Liver (tissue), 9 donors: ENCODE results near the gene APBA2. TPM values are rescaled to one million over a fixed set of nuclear protein-coding genes. Genes with fewer than 3 reads are reported as not detected.
"Not testable (repeated sequence)": the region's sequence is repeated elsewhere in the genome, so short reads cannot be mapped to it uniquely, and the experiment has no call there.

Source experiments
- DNase-seq: peaks from one replicate; pipeline ENCODE4 v3.0.0-alpha.2; 2017; ENCODE audit warnings: low spot score
- H3K27ac ChIP-seq, 2 donors: one replicate each; pipeline ENCODE4 v1.7.0; 2013; ENCODE audit warnings: inconsistent platforms in 2 of 2, low read length in 2 of 2, control low read depth in 1 of 2, low read depth in 1 of 2, mild to moderate bottlenecking in 1 of 2
- H3K27me3 ChIP-seq, 4 donors: one replicate each; pipeline versions ENCODE4 v1.6.1 to v1.7.0; 2013; ENCODE audit warnings: low read length in 3 of 4, inconsistent platforms in 1 of 4, mild to moderate bottlenecking in 1 of 4, moderate library complexity in 1 of 4; ENCODE audit not compliant: control insufficient read depth in 4 of 4, insufficient read depth in 4 of 4
- H3K36me3 ChIP-seq, 4 donors: one replicate each; pipeline versions ENCODE4 v1.6.1 to v1.7.0; 2013; ENCODE audit warnings: low read length in 3 of 4, mild to moderate bottlenecking in 3 of 4, low read depth in 1 of 4, moderate library complexity in 1 of 4; ENCODE audit not compliant: control insufficient read depth in 4 of 4, insufficient read depth in 3 of 4
- H3K4me1 ChIP-seq, 4 donors: one replicate each; pipeline versions ENCODE4 v1.6.1 to v1.7.0; 2013; ENCODE audit warnings: low read length in 3 of 4, mild to moderate bottlenecking in 3 of 4, moderate library complexity in 1 of 4; ENCODE audit not compliant: control insufficient read depth in 4 of 4, insufficient read depth in 4 of 4
- H3K4me3 ChIP-seq, 3 donors: one replicate each; pipeline versions ENCODE4 v1.6.1 to v1.7.0; 2013; ENCODE audit warnings: low read length in 3 of 3, control low read depth in 1 of 3, low read depth in 1 of 3, mild to moderate bottlenecking in 1 of 3
- H3K9ac ChIP-seq, 2 donors: one replicate each; pipeline ENCODE4 v1.7.0; 2013; ENCODE audit warnings: low read length in 2 of 2, mild to moderate bottlenecking in 2 of 2, moderate library complexity in 2 of 2, control low read depth in 1 of 2, low read depth in 1 of 2
- H3K9me3 ChIP-seq, 4 donors: one replicate each; pipeline versions ENCODE4 v1.6.1 to v1.7.0; 2013; ENCODE audit warnings: low read length in 3 of 4; ENCODE audit not compliant: control insufficient read depth in 4 of 4
- HNF4G ChIP-seq: IDR thresholded peaks from 2 replicates; pipeline ENCODE4 v1.6.1; 2016; ENCODE audit warnings: antibody characterized with exemption
- RAD21 ChIP-seq, 2 donors: IDR thresholded peaks; 2 replicates each; pipeline ENCODE4 v1.6.1; 2016; ENCODE audit warnings: antibody characterized with exemption in 2 of 2, mild to moderate bottlenecking in 2 of 2
- WGBS: extraction: QIAGEN DNeasy Blood & Tissue Kit; methylation state at CpG from one replicate; pipeline ENCODE4 v1.1.7; 2013; 5-methylcytosine and 5-hydroxymethylcytosine counted together
- polyA plus RNA-seq, 2 donors: library from polyadenylated mRNA; stranded (reverse) in 1 of 2; unstranded in 1 of 2; fragments of 200-250 nt in 1 of 2; fragments of >200 nt in 1 of 2; fragmentation: Nextera tagmentation in 1 of 2; extraction: Ambion mirVana in 1 of 2; gene quantifications; one replicate each; pipeline versions ENCODE4 v1.2.1 to v1.2.3, GENCODE V29; 2013 to 2015
- total RNA-seq, 2 donors: library from RNA; depleted of rRNA; stranded (reverse); fragments of >200 nt; gene quantifications; one replicate each; pipeline ENCODE4 v1.2.3, GENCODE V29; 2014
- donor health status: healthy.
- donor health status: healthy.
- donor health status: healthy.
- donor health status: healthy.
- donor health status: healthy.

The APBA2 gene
- total RNA-seq (1 to 10 TPM; 2.8 to 2.9 TPM), polyA plus RNA-seq (under 1 TPM; 0.38 to 0.59 TPM)

DNA sequence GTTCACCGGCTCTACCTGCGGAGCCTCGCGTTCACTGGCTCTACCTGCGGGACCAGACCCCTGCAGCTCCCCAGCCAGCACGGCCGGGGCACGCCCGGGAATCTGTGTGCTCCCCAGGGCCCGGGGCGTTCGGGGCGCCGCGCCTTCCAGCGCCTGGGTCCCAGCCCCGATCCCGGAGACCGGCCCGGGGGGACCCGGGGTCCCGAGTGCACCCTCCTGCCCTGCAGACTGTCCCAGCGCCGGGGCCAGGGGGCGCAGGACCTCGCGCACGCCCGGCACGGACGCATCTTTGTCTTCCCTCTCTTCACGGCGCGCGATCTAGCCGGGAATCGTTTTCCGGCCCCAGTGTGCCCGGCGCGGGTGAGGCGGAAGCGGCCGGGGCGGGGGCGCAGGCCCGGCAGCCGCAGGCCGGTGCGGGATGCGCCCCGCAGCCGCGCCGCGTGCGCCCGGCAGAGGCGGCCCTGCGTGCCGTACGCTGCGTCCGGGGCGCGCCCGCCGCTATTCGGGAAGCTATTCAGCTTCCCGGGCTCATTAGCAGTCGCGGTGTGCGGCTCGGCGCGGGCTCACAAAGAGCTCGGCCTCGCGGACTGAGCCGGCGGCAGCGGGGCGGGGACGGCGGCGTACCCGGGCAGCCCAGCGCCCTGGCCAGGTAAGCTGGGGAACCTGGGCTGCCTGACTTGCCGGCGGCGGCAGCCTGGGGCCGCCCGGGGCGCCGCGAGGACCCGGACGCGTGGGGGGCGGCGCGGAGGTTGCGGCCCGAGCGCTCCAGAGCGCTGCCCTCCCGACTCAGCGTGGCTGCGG is at the start of gene APBA2:
APBA2 (plus strand) TSS at position 345 of the 801 bp plus-strand sequence. CDS start 167,911 bp downstream, outside the sequence.
- H3K4me3 ChIP-seq = peak within 1 kb of the TSS in 1 of 3 donors; percentile 55
- peaks cover 0 to 9% (median 0%) of the 10 kb centered on the region in 4 donors for H3K27me3 ChIP-seq
- DNase-seq = peak; percentile 38
- H3K9me3 ChIP-seq = no peaks in the 10 kb centered on the region
- H3K36me3 ChIP-seq = no peaks in the 10 kb centered on the region
- WGBS = 3% methylated on average over 109 of the region's 109 CpGs
- H3K9ac ChIP-seq = no peak within 1 kb of the TSS
- no peak for TF ChIP-seq HNF4G
- TF ChIP-seq RAD21 (IDR thresholded peaks at IDR 0.05) = no peak
- peaks cover 2 to 8% (median 4%) of the 10 kb centered on the region in 4 donors for H3K4me1 ChIP-seq
- no peak within 1 kb of the TSS for H3K27ac ChIP-seq

DNA sequence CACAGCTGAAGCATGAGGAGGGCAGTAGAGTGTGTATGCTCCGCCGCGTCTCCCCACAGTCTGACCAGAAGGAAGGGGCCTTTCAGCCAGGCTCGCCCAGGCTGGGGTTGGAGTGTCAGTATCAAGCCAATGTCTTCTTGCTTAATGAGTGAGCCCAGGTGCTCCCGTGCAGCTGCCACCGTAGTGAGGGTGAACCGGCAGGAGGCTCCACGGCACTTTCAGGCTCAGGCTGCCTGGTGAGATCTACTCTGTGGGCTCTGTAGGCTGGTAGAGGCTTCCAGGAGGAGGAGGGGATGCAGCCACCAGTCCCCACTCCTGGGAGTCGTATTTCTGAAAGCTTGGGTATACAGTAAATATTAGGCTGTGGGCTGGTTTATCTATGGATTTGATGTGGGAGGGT is 45.5 kb upstream of the APBA2 start:
- H3K27ac ChIP-seq, H3K27me3 ChIP-seq, DNase-seq, H3K4me1 ChIP-seq, H3K9me3 ChIP-seq, H3K4me3 ChIP-seq, H3K36me3 ChIP-seq, H3K9ac ChIP-seq: not testable (repeated sequence)
- WGBS = 76% methylated on average over 8 of the region's 9 CpGs

DNA sequence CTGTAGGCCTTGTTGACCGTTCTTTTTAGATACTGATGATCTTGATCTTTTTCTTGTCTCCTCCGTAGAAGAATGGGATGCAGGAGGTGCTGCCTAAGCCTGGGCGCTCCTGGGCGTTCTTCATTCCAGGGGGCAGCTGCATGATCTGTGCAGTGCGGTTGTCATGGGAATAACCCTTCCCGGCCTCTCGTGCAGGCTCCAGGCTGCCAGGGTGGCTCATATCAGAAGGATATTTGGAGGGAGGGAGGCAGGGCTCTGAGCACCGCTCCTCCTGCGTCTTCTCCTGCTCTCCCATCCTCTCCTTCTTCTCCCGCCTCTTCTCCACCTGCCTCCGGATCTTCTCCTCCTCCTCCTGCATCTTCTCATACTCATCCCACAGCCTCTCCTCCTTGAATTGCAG is 43.6 kb upstream of the APBA2 start:
- H3K27me3 ChIP-seq, H3K27ac ChIP-seq, DNase-seq, H3K9ac ChIP-seq, H3K36me3 ChIP-seq, H3K9me3 ChIP-seq, H3K4me1 ChIP-seq, H3K4me3 ChIP-seq: not testable (repeated sequence)
- WGBS = 89% methylated on average over 11 of the region's 11 CpGs

DNA sequence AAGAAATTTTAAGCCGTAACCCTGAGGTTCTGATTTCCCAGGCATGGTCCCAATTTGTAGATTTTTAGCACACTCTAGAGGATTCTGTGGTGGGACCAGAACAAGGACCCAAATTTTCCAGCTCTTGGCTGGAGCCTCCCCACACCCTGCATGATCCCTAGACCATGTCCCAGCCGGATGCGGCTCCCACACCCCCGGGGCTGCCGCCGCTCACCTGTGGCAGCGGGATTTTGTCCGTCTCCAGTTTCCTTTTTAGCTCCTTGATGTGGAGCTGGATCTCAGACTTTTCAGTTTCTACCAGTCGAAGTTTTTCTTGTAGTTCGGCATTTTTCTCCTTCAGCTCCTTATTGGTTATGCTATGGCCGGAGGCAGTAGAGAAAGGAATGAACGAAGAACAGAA is 42.3 kb upstream of the APBA2 start:
- H3K36me3 ChIP-seq = not testable (repeated sequence)
- 95% methylated on average over 12 of the region's 12 CpGs for WGBS

DNA sequence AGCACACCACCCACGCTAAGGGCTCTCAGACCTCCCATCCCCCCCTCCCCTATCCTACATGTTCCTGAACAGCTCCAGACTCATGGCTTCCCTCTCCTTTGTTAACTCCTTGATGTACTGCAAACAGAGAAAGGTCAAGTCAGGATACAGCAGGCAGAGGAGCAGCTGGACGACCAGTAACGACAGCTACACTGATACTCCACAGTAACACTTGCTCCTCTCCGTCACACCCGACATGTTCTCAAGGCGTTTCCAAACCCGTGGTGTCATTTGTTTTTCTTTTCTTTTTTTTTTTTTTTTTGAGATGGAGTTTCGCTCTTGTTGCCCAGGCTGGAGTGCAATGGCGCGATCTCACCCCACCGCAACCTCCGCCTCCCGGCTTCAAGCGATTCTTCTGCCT is 41.6 kb upstream of the APBA2 start:
- 81% methylated on average over 7 of the region's 14 CpGs for WGBS
- not testable (repeated sequence) for H3K36me3 ChIP-seq, H3K27ac ChIP-seq, H3K9me3 ChIP-seq, H3K4me1 ChIP-seq, H3K4me3 ChIP-seq, H3K27me3 ChIP-seq, DNase-seq, H3K9ac ChIP-seq

More for the DNA sequence above, 42.3 kb upstream of the APBA2 start:
- not testable (repeated sequence) for H3K9ac ChIP-seq, H3K27ac ChIP-seq, H3K9me3 ChIP-seq, H3K4me1 ChIP-seq, H3K27me3 ChIP-seq, H3K4me3 ChIP-seq, DNase-seq

DNA sequence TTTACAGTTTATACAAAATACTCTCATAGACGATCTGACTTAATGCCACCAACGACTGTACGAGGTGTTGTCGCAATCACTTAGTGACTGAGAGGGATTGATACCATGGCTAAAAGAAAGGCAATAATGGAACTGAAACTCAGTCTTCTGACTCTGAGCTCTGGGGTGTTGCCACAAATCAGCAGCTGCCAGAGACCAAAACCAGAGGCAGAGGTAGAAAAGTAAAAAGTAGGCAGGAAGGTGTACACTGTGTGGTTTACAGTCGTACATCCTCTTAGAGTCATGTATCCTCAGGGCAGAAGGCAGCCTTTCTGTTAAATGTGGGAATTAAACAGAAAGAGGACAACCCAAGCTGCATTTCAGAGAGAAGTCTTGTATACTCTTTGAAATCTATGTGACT is 38.5 kb upstream of the APBA2 start:
- H3K36me3 ChIP-seq, H3K27ac ChIP-seq, H3K27me3 ChIP-seq, H3K4me3 ChIP-seq, DNase-seq, H3K4me1 ChIP-seq, H3K9ac ChIP-seq, H3K9me3 ChIP-seq: not testable (repeated sequence)
- 65% methylated on average over 5 of the region's 5 CpGs for WGBS

DNA sequence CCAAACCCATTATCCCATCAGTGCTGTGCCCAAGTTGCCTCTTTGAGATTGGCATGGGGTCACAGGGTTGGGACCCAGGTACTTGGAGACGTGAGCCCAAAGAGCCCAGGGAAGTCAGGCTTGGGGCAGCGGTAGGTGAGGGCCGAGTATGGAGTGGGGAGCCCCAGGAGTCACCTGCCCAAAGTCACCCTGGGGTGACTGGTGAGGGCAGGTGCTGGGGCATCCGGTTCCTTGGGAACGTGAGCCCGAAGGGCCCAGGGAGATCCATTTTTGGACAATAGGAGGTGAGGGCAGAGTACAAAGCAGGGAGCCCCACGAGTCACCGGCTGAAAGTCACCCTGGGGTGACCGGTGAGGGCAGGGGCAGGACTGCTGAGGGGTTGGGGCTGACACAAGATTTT is 37.8 kb upstream of the APBA2 start:
- H3K27me3 ChIP-seq, H3K36me3 ChIP-seq, H3K27ac ChIP-seq, H3K4me3 ChIP-seq, DNase-seq, H3K9ac ChIP-seq, H3K9me3 ChIP-seq, H3K4me1 ChIP-seq: not testable (repeated sequence)
- WGBS = 85% methylated on average over 9 of the region's 9 CpGs

DNA sequence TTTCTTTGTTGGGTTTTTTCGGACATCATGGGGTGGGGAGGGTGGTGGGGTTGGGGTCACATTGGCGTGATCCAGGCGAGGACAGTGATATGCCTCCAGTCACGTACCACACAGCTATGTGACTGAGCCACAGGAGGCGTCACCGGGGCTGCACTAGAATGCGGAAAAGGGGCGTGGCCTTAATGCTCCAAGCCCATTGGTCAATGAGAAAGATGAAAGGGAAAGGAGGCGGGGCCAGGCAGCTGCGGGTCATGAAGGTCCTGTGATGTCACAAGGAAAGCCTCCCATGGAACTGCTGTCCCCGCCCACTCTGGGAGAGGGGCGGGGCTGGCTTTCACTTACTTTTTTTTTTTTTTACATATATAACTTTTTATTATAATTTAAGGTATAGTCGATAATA is 37.3 kb upstream of the APBA2 start, which contains the start of gene GOLGA6L7:
GOLGA6L7 (minus strand) TSS at position 124 of the 400 bp plus-strand sequence; CDS start at position 29, 95 bp downstream.
- not testable (repeated sequence) for H3K36me3 ChIP-seq, H3K27ac ChIP-seq, H3K4me3 ChIP-seq, H3K27me3 ChIP-seq, H3K9me3 ChIP-seq, H3K4me1 ChIP-seq, DNase-seq, H3K9ac ChIP-seq
- 90% methylated on average over 13 of the region's 13 CpGs for WGBS
